Measurements from ENCODE around the gene ELAC2. TPM values are rescaled to one million over a fixed set of nuclear protein-coding genes. Genes with fewer than 3 reads are reported as not detected.

The ELAC2 gene
- total RNA-seq, 4 donors from 2014 or later = 56.2 to 143 (median 66.0) TPM

GRCh38 chr17:13054666-13055065, 36.8 kb upstream of the ELAC2 start:
- no peaks in the 10 kb centered on the region for H3K27me3 ChIP-seq
- TF ChIP-seq CTCF (IDR thresholded peaks at IDR 0.05) = no peak
- TF ChIP-seq EP300 (IDR thresholded peaks at IDR 0.05; ENCODE audit: low read depth) = no peak
- TF ChIP-seq POLR2AphosphoS5 (IDR thresholded peaks at IDR 0.05) = no peak
- TF ChIP-seq POLR2A (IDR thresholded peaks at IDR 0.05) = no peak
- no peak overlapping the region for H3K27ac ChIP-seq
- intact Hi-C loops (cut with DNase I; ENCODE audit: low total_unique reads) = no loop called here
- H3K9me3 ChIP-seq = no peaks in the 10 kb centered on the region
- H3K36me3 ChIP-seq = no peaks in the 10 kb centered on the region
- in situ Hi-C loops (cut with MboI; ENCODE audit: low pct_ligation_motif_present in 1 of 4, low pct_unique_long_range_greater_than_20kb in 1 of 4, low sequenced_read_pairs in 3 of 4) = no loop called here
- DNase-seq = no peak
- H3K4me1 ChIP-seq = no peaks in the 10 kb centered on the region
- no peak overlapping the region for H3K4me3 ChIP-seq
- 42 to 52% methylated on average over 3 to 5 of the region's 5 CpGs for WGBS, 2 donors (ENCODE audit: low coverage in 1 of 2)

GRCh38 chr17:13051915-13052314, 34.1 kb upstream of the ELAC2 start:
- WGBS, 2 donors (ENCODE audit: low coverage in 1 of 2) = 60 to 81% methylated on average over 4 of the region's 4 CpGs
- TF ChIP-seq CTCF (IDR thresholded peaks at IDR 0.05) (no peak), POLR2A (IDR thresholded peaks at IDR 0.05) (no peak), POLR2AphosphoS5 (IDR thresholded peaks at IDR 0.05) (no peak), EP300 (IDR thresholded peaks at IDR 0.05; ENCODE audit: low read depth) (no peak)
- H3K36me3 ChIP-seq = no peaks in the 10 kb centered on the region
- no peak for DNase-seq
- intact Hi-C loops (cut with DNase I; ENCODE audit: low total_unique reads) = no loop called here
- in situ Hi-C loops (cut with MboI; ENCODE audit: low pct_ligation_motif_present in 1 of 4, low pct_unique_long_range_greater_than_20kb in 1 of 4, low sequenced_read_pairs in 3 of 4) = no loop called here
- H3K4me3 ChIP-seq = no peak overlapping the region
- no peaks in the 10 kb centered on the region for H3K4me1 ChIP-seq
- no peaks in the 10 kb centered on the region for H3K9me3 ChIP-seq
- no peak overlapping the region for H3K27ac ChIP-seq
- H3K27me3 ChIP-seq = no peaks in the 10 kb centered on the region

- no peak for TF ChIP-seq EP300 (IDR thresholded peaks at IDR 0.05; ENCODE audit: low read depth)
- TF ChIP-seq CTCF (IDR thresholded peaks at IDR 0.05) = no peak
- TF ChIP-seq POLR2AphosphoS5 (IDR thresholded peaks at IDR 0.05) = no peak
- no peak for TF ChIP-seq POLR2A (IDR thresholded peaks at IDR 0.05)
- in situ Hi-C loops (cut with MboI; ENCODE audit: low pct_ligation_motif_present in 1 of 4, low pct_unique_long_range_greater_than_20kb in 1 of 4, low sequenced_read_pairs in 3 of 4) (no loop called here), intact Hi-C loops (cut with DNase I; ENCODE audit: low total_unique reads) (no loop called here)
- 61 to 74% methylated on average over 9 to 16 of the region's 16 CpGs for WGBS, 2 donors (ENCODE audit: low coverage in 1 of 2)
- Histone ChIP-seq H3K4me3 (no peak overlapping the region), H3K36me3 (no peaks in the 10 kb centered on the region), H3K27ac (no peak overlapping the region), H3K27me3 (no peaks in the 10 kb centered on the region), H3K4me1 (no peaks in the 10 kb centered on the region), H3K9me3 (no peaks in the 10 kb centered on the region)
- DNase-seq = no peak
Measured at GRCh38 chr17:13047011-13047606, 29.3 kb upstream of the ELAC2 start.

- in situ Hi-C loops (cut with MboI; ENCODE audit: low pct_ligation_motif_present in 1 of 4, low pct_unique_long_range_greater_than_20kb in 1 of 4, low sequenced_read_pairs in 3 of 4) (no loop called here), intact Hi-C loops (cut with DNase I; ENCODE audit: low total_unique reads) (no loop called here)
- 81 to 100% methylated on average over 3 to 12 of the region's 12 CpGs for WGBS, 2 donors (ENCODE audit: low coverage in 1 of 2)
Measured at GRCh38 chr17:13046361-13046760, 28.5 kb upstream of the ELAC2 start.

More at GRCh38 chr17:13046361-13046760, 28.5 kb upstream of the ELAC2 start:
- no peak overlapping the region for H3K27ac ChIP-seq
- H3K36me3 ChIP-seq = no peaks in the 10 kb centered on the region
- DNase-seq = no peak
- H3K27me3 ChIP-seq = no peaks in the 10 kb centered on the region
- H3K4me3 ChIP-seq = no peak overlapping the region
- no peak for TF ChIP-seq POLR2AphosphoS5 (IDR thresholded peaks at IDR 0.05)
- TF ChIP-seq CTCF (IDR thresholded peaks at IDR 0.05) = no peak
- TF ChIP-seq EP300 (IDR thresholded peaks at IDR 0.05; ENCODE audit: low read depth) = no peak
- no peak for TF ChIP-seq POLR2A (IDR thresholded peaks at IDR 0.05)
- no peaks in the 10 kb centered on the region for H3K9me3 ChIP-seq
- no peaks in the 10 kb centered on the region for H3K4me1 ChIP-seq
